ENCODE results near the gene INO80. TPM values are rescaled to one million over a fixed set of nuclear protein-coding genes. Genes with fewer than 3 reads are reported as not detected.
A peak's percentile ranks its signal among the peaks of the same experiment; 100 is the strongest.

The INO80 gene
- total RNA-seq, 4 donors from 2014 or later, result 22.3 to 44.3 (median 31.1) TPM

GRCh38 chr15:41122849-41123248, 6.8 kb upstream of the INO80 start:
- H3K4me3 ChIP-seq (ENCODE audit: low read depth, poor library complexity, severe bottlenecking), result no peak overlapping the region
- 91% methylated on average over 2 of the region's 2 CpGs for WGBS, 2 donors
- TF ChIP-seq POLR2A (IDR thresholded peaks at IDR 0.05) (no peak), CTCF (IDR thresholded peaks at IDR 0.05) (no peak)
- no peak for DNase-seq (ENCODE audit: low spot score in 2 of 2)
- intact Hi-C loops (cut with DNase I; ENCODE audit: low total_unique reads), result no loop called here

GRCh38 chr15:41121951-41122350, 5.9 kb upstream of the INO80 start:
- DNase-seq (ENCODE audit: low spot score in 2 of 2), result no peak
- H3K4me3 ChIP-seq (ENCODE audit: low read depth, poor library complexity, severe bottlenecking), result no peak overlapping the region
- intact Hi-C loops (cut with DNase I; ENCODE audit: low total_unique reads), result no loop called here
- TF ChIP-seq POLR2A (IDR thresholded peaks at IDR 0.05), result no peak
- no peak for TF ChIP-seq CTCF (IDR thresholded peaks at IDR 0.05)
- WGBS, 2 donors, result 84 to 86% methylated on average over 5 of the region's 5 CpGs

- intact Hi-C loops (cut with DNase I; ENCODE audit: low total_unique reads), result no loop called here
- H3K4me3 ChIP-seq (ENCODE audit: low read depth, poor library complexity, severe bottlenecking), result peak overlapping the region; percentile 83
- TF ChIP-seq POLR2A (IDR thresholded peaks at IDR 0.05) (no peak), CTCF (IDR thresholded peaks at IDR 0.05) (no peak)
- no peak for DNase-seq (ENCODE audit: low spot score in 2 of 2)
- 70 to 78% methylated on average over 6 of the region's 6 CpGs for WGBS, 2 donors
These were observed 827 bp upstream of the INO80 start for GRCh38 chr15:41116962-41117252.

- 0 to 1% methylated on average over 9 to 25 of the region's 46 CpGs for WGBS, 2 donors
- peak overlapping the region; percentile 83 for H3K4me3 ChIP-seq (ENCODE audit: low read depth, poor library complexity, severe bottlenecking)
- intact Hi-C loops (cut with DNase I; ENCODE audit: low total_unique reads), result no loop called here
- no peak for TF ChIP-seq POLR2A (IDR thresholded peaks at IDR 0.05)
- no peak for TF ChIP-seq CTCF (IDR thresholded peaks at IDR 0.05)
- peak; percentile 50 to 92 for DNase-seq (ENCODE audit: low spot score in 2 of 2)
These were observed 396 bp downstream of the INO80 start for GRCh38 chr15:41115652-41116115.

GRCh38 chr15:41115161-41115651, 874 bp downstream of the INO80 start:
- TF ChIP-seq POLR2A (IDR thresholded peaks at IDR 0.05) (no peak), CTCF (IDR thresholded peaks at IDR 0.05) (no peak)
- WGBS, 2 donors, result 1% methylated on average over 10 of the region's 10 CpGs
- no peak for DNase-seq (ENCODE audit: low spot score in 2 of 2)
- intact Hi-C loops (cut with DNase I; ENCODE audit: low total_unique reads), result no loop called here
- H3K4me3 ChIP-seq (ENCODE audit: low read depth, poor library complexity, severe bottlenecking), result peak overlapping the region; percentile 83

GRCh38 chr15:41106947-41107346, 9.1 kb downstream of the INO80 start:
- 92 to 94% methylated on average over 5 of the region's 5 CpGs for WGBS, 2 donors
- intact Hi-C loops (cut with DNase I; ENCODE audit: low total_unique reads), result no loop called here
- H3K4me3 ChIP-seq (ENCODE audit: low read depth, poor library complexity, severe bottlenecking), result no peak overlapping the region
- TF ChIP-seq POLR2A (IDR thresholded peaks at IDR 0.05) (no peak), CTCF (IDR thresholded peaks at IDR 0.05) (no peak)
- no peak for DNase-seq (ENCODE audit: low spot score in 2 of 2)
